Activated CD4-positive, alpha-beta T cell treated with anti-CD3 and anti-CD28 coated beads for 4 hours (primary cell): ENCODE results near the gene CAPS2.

Experiments used
- DNase-seq, 2 donors: peaks; one replicate each; pipeline ENCODE4 v3.0.0-alpha.2; 2020

CAPS2 gene

GRCh38 chr12:75302781-75303180, 27.3 kb downstream of the CAPS2 start:
- DNase-seq = no peak

DNA sequence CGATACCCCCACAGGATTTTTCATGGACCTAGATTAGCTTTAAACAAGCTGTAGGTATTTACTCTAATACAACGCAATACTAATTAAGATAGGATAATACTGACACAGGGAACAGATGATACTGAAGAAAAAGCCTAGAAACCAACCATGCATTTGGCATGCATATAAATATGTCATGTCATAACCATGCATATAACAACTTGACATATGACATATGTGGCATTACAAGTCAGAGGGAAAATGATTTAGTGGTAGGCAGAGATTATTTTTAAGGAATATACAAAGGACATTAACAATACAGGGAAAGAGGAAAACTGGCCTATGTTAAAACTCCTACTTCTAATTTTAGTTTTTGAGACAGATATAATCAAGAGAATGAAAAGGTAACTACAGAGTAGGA, 27.9 kb downstream of the CAPS2 start:
- DNase-seq = no peak

GRCh38 chr12:75294797-75295196, 35.3 kb downstream of the CAPS2 start:
- no peak for DNase-seq

GRCh38 chr12:75294336-75294735, 35.8 kb downstream of the CAPS2 start:
- DNase-seq = no peak

- no peak for DNase-seq
Observed at GRCh38 chr12:75291014-75291413, 39.1 kb downstream of the CAPS2 start.

GRCh38 chr12:75289753-75290152, 40.4 kb downstream of the CAPS2 start:
- DNase-seq = no peak

DNA sequence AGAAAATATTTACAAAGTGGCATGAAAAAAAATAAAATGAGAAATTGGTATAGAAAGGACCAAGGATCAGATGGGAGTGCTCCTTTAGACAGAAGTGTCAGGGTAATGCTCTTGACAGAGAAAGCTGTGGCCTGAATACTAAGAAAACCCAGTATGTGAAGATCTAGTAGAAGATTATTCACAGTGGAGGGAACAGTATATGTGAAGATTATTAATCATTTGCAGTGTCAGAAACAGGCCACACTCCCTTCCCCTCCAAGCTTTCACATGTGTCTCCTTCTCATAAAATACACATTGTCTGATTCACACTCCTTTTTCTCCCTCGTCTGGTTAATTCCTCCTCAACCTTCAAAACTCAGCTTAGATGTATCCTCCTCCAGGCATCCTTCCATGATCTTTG, 41.3 kb downstream of the CAPS2 start:
- no peak for DNase-seq

DNA sequence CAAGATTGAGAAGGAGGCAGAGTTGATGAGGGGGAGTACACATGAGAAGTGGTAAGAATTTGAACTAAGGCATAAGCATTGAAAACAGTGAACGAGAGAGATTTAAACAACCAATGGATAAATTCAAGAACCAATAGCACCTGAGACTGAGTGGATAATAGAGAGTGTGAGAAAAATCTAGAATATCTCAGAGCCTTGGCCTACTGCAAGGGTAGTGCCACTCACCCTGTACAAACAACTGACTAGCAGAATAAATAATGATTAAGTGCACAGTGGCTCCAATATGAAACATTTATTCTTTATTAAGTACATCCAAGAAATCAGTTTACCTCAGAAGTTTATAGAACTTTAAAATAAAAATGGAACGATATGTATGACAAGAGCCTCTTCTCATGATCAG, 54.4 kb downstream of the CAPS2 start:
- DNase-seq = no peak

GRCh38 chr12:75271576-75271975, 58.5 kb downstream of the CAPS2 start:
- no peak for DNase-seq

DNA sequence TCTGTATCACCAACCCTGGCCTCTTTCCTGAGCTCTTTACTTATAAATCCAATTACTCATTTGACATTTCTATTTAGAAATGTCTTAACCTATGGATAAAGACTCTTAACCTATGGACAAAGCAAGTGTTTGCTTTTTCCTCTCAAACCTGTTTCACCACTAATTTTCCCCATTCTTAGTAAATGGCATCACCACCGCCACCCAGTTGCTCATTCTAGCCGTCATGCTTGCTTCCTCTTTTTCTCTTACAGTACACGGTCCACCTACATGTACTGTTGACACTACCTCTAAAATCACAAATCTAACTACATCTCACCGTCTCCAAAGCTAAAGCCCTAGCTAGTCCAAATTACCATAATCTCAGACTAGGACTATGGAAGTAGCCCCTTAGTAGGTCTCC, 60.0 kb downstream of the CAPS2 start:
- no peak for DNase-seq

- no peak for DNase-seq
Observed at GRCh38 chr12:75269209-75269608, 60.9 kb downstream of the CAPS2 start.

GRCh38 chr12:75260316-75260715, 69.8 kb downstream of the CAPS2 start:
- DNase-seq = no peak

GRCh38 chr12:75259143-75259542, 71.0 kb downstream of the CAPS2 start:
- no peak for DNase-seq

- DNase-seq = no peak
Observed at GRCh38 chr12:75257510-75257909, 72.6 kb downstream of the CAPS2 start.

GRCh38 chr12:75245108-75245507, 85.0 kb downstream of the CAPS2 start:
- no peak for DNase-seq

GRCh38 chr12:75239987-75240386, 90.1 kb downstream of the CAPS2 start:
- no peak for DNase-seq

GRCh38 chr12:75236206-75236605, 93.9 kb downstream of the CAPS2 start:
- no peak for DNase-seq

DNA sequence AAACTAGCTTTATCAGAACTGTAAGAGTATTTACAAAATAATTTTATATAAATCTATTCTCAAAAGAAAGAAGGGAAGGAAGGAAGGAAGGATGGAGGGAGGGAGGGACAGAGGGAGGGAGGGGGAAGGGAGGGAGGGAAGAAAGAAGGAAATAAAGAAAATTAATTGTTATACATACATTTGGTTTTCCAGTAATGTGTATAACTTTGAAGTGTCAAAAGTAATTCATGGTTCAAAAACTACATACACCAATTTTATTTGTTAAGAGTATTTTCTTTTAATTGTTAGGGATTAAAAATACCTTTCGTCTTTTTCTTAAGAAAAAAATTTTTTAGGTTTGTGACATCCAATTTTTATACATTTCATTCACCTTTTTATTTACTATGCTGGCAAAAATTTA, 103.0 kb downstream of the CAPS2 start:
- no peak for DNase-seq
